Upper lobe of left lung (tissue), 4 donors: ENCODE measurements around the gene CNGA1.

Source experiments
- CTCF ChIP-seq, 6 experiments: fragments of 450-650 bp in 4 of 6; fragments of 200-600 bp in 2 of 6; sonication (generic) in 2 of 6; IDR thresholded peaks; one replicate each; pipeline ENCODE4 v1.5.1; 2016 to 2019; ENCODE audit warnings: antibody characterized with exemption in 6 of 6
- POLR2A ChIP-seq, 4 donors: fragments of 450-650 bp; IDR thresholded peaks; one replicate each; pipeline ENCODE4 v1.5.1; 2016 to 2017; ENCODE audit warnings: antibody characterized with exemption in 4 of 4, mild to moderate bottlenecking in 2 of 4

- TF ChIP-seq POLR2A (IDR thresholded peaks at IDR 0.05) (no peak), CTCF (IDR thresholded peaks at IDR 0.05) (no peak)
These were observed 1.6 kb upstream of the CNGA1 start for GRCh38 chr4:48018112-48018511.
